HG02798 (cell line): ENCODE measurements around the gene RNF13.
A peak's percentile ranks its signal among the peaks of the same experiment; 100 is the strongest.
"Not testable (repeated sequence)": the region's sequence is repeated elsewhere in the genome, so short reads cannot be mapped to it uniquely, and the experiment has no call there.

Source experiments
- ATAC-seq: cut with Tn5 transposase; IDR thresholded peaks from one replicate; pipeline ENCODE4 v1.9.1; 2021; ENCODE audit warnings: mild to moderate bottlenecking; ENCODE audit not compliant: unreplicated experiment, poor library complexity

RNF13 gene

GRCh38 chr3:149832086-149832485, 19.1 kb downstream of the RNF13 start:
- no peak for ATAC-seq

GRCh38 chr3:149833241-149833640, 20.2 kb downstream of the RNF13 start:
- no peak for ATAC-seq

GRCh38 chr3:149838491-149838890, 25.5 kb downstream of the RNF13 start:
- ATAC-seq: not testable (repeated sequence)

GRCh38 chr3:149839469-149839868, 26.5 kb downstream of the RNF13 start:
- ATAC-seq: not testable (repeated sequence)

GRCh38 chr3:149839896-149840295, 26.9 kb downstream of the RNF13 start:
- ATAC-seq: no peak

GRCh38 chr3:149843502-149843901, 30.5 kb downstream of the RNF13 start:
- no peak for ATAC-seq

GRCh38 chr3:149844091-149844490, 31.1 kb downstream of the RNF13 start:
- no peak for ATAC-seq

- ATAC-seq: no peak
Measured at GRCh38 chr3:149845570-149846244, 32.7 kb downstream of the RNF13 start.

GRCh38 chr3:149848238-149848637, 35.2 kb downstream of the RNF13 start:
- ATAC-seq: no peak

GRCh38 chr3:149848688-149849087, 35.7 kb downstream of the RNF13 start:
- no peak for ATAC-seq

- ATAC-seq: no peak
Measured at GRCh38 chr3:149850787-149851584, 38.0 kb downstream of the RNF13 start.

GRCh38 chr3:149858911-149859310, 45.9 kb downstream of the RNF13 start:
- ATAC-seq: no peak

GRCh38 chr3:149860881-149861280, 47.9 kb downstream of the RNF13 start:
- no peak for ATAC-seq

- ATAC-seq: no peak
Measured at GRCh38 chr3:149867563-149867962, 54.5 kb downstream of the RNF13 start.

GRCh38 chr3:149871855-149872254, 58.8 kb downstream of the RNF13 start:
- ATAC-seq: no peak

GRCh38 chr3:149872589-149872988, 59.6 kb downstream of the RNF13 start:
- no peak for ATAC-seq

- no peak for ATAC-seq
Measured at GRCh38 chr3:149877668-149878067, 64.7 kb downstream of the RNF13 start.

GRCh38 chr3:149879872-149880271, 66.9 kb downstream of the RNF13 start:
- peak; percentile 46 for ATAC-seq

GRCh38 chr3:149881879-149882278, 68.9 kb downstream of the RNF13 start:
- no peak for ATAC-seq

- no peak for ATAC-seq
Measured at GRCh38 chr3:149883134-149883533, 70.1 kb downstream of the RNF13 start.

- not testable (repeated sequence) for ATAC-seq
Measured at GRCh38 chr3:149883860-149884259, 70.8 kb downstream of the RNF13 start.

- ATAC-seq: peak; percentile 50
Measured at GRCh38 chr3:149884848-149885247, 71.8 kb downstream of the RNF13 start.
